CD4-positive, alpha-beta memory T cell (primary cell): ENCODE data around the gene PDPN. TPM values are rescaled to one million over a fixed set of nuclear protein-coding genes. Genes with fewer than 3 reads are reported as not detected.

Experiments used
- CTCF ChIA-PET: fragments of 350-600 bp; sonication (Branson Sonifier 250); formaldehyde crosslinking; loops from one replicate; lab custom pipeline; 2021; ENCODE audit warnings: inconsistent platforms; ENCODE audit not compliant: partially characterized antibody; lab: Charles Lee
- POLR2A ChIA-PET: fragments of 350-600 bp; sonication (Branson Sonifier 250); formaldehyde crosslinking; loops from one replicate; lab custom pipeline; 2021; ENCODE audit not compliant: partially characterized antibody; lab: Charles Lee
- DNase-seq, 5 donors: peaks; one replicate each; pipeline versions ENCODE4 v3.0.0 to v3.0.0-alpha.2; 2020 to 2022; ENCODE audit warnings: mixed read lengths in 1 of 5
- H3K27ac ChIP-seq: one replicate; pipeline ENCODE4 v1.7.0; 2013; ENCODE audit warnings: low read depth, low read length
- H3K27me3 ChIP-seq: 2 replicates; pipeline ENCODE4 v1.7.0; 2013; ENCODE audit warnings: mild to moderate bottlenecking, low read length, moderate library complexity; ENCODE audit not compliant: insufficient read depth
- H3K36me3 ChIP-seq: 2 replicates; pipeline ENCODE4 v1.7.0; 2013; ENCODE audit warnings: mild to moderate bottlenecking, low read length, moderate library complexity; ENCODE audit not compliant: insufficient read depth
- H3K4me1 ChIP-seq: 2 replicates; pipeline ENCODE4 v1.7.0; 2013; ENCODE audit warnings: mild to moderate bottlenecking, low read length, moderate library complexity; ENCODE audit not compliant: insufficient read depth
- H3K4me3 ChIP-seq, 2 donors: one replicate each; pipeline ENCODE4 v1.7.0; 2013; ENCODE audit warnings: low read length in 2 of 2, mild to moderate bottlenecking in 1 of 2
- H3K9me3 ChIP-seq, 2 donors: one replicate each; pipeline ENCODE4 v1.7.0; 2013; ENCODE audit warnings: low read length in 2 of 2, control low read depth in 1 of 2; ENCODE audit not compliant: control insufficient read depth in 1 of 2
- H3K27ac Mint-ChIP-seq, 7 donors: one replicate each; pipeline ENCODE4 v1.8.0; 2020 to 2021; ENCODE audit warnings: mixed read lengths in 7 of 7, mild to moderate bottlenecking in 6 of 7, inconsistent platforms in 3 of 7, moderate library complexity in 3 of 7
- H3K27me3 Mint-ChIP-seq, 2 donors: one replicate each; pipeline ENCODE4 v1.8.0; 2020 to 2021; ENCODE audit warnings: mixed read lengths in 2 of 2
- H3K36me3 Mint-ChIP-seq, 2 donors: one replicate each; pipeline ENCODE4 v1.8.0; 2020 to 2021; ENCODE audit warnings: mixed read lengths in 2 of 2, inconsistent platforms in 1 of 2, mild to moderate bottlenecking in 1 of 2
- H3K4me1 Mint-ChIP-seq, 4 donors: one replicate each; pipeline ENCODE4 v1.8.0; 2020 to 2021; ENCODE audit warnings: mixed read lengths in 4 of 4, mild to moderate bottlenecking in 1 of 4
- H3K4me3 Mint-ChIP-seq, 8 donors: one replicate each; pipeline ENCODE4 v1.8.0; 2020 to 2021; ENCODE audit warnings: mixed read lengths in 8 of 8, mild to moderate bottlenecking in 7 of 8, moderate library complexity in 6 of 8, inconsistent platforms in 3 of 8
- H3K9me3 Mint-ChIP-seq, 8 donors: one replicate each; pipeline ENCODE4 v1.8.0; 2020 to 2021; ENCODE audit warnings: mixed read lengths in 8 of 8, mild to moderate bottlenecking in 5 of 8, inconsistent platforms in 3 of 8, moderate library complexity in 1 of 8
- intact Hi-C: fragments of 100-400 bp; cut with micrococcal nuclease; formaldehyde crosslinking; loops from one replicate; pipeline ENCODE4 v1.15.1; 2023
- polyA plus RNA-seq, 2 donors: library from polyadenylated mRNA; unstranded; fragments of 300-500 nt; fragmentation: Illumina TruSeq; gene quantifications; one replicate each; pipeline ENCODE4 v1.2.3, GENCODE V29; 2021
- total RNA-seq, 2 experiments: library from RNA; stranded (reverse); gene quantifications; one replicate each; pipeline ENCODE4 v1.2.3, GENCODE V29; 2021

Gene PDPN
- total and polyA plus RNA-seq, 4 experiments from 2014 or later: not detected

DNA sequence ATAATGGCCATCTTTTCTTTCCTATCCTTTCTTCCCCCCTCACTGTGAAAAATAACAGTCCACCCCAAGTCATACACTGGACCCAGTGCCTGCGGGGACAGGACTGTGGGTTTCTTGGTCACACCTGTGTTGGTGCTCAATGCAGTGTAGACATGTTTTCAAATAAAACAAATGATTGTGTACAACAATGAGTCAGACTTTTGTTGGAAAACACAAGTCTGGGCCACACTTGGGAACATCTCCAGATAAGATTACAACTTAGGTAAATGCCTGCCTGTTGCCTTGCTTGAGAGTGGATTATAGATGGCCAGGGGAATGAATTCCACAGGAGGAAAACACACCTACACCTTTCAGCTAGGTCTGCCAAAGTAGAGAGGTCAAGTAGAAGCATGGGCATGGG lies 34.1 kb downstream of the PDPN start:
- H3K9me3 ChIP-seq: no peaks in the 10 kb centered on the region
- H3K36me3 ChIP-seq: no peaks in the 10 kb centered on the region
- intact Hi-C loops: no loop called here
- H3K4me3 ChIP-seq: no peak overlapping the region
- H3K4me1 Mint-ChIP-seq: no peaks in the 10 kb centered on the region
- no peak overlapping the region for H3K27ac ChIP-seq
- H3K4me3 Mint-ChIP-seq: no peak overlapping the region
- no peak for DNase-seq
- ChIA-PET CTCF (no interaction called here), POLR2A (no interaction called here)
- H3K27me3 Mint-ChIP-seq: peaks cover 8 to 25% of the 10 kb centered on the region in 2 donors
- H3K27ac Mint-ChIP-seq: no peak overlapping the region
- no peaks in the 10 kb centered on the region for H3K9me3 Mint-ChIP-seq
- H3K36me3 Mint-ChIP-seq: no peaks in the 10 kb centered on the region
- no peaks in the 10 kb centered on the region for H3K27me3 ChIP-seq
- H3K4me1 ChIP-seq: no peaks in the 10 kb centered on the region

DNA sequence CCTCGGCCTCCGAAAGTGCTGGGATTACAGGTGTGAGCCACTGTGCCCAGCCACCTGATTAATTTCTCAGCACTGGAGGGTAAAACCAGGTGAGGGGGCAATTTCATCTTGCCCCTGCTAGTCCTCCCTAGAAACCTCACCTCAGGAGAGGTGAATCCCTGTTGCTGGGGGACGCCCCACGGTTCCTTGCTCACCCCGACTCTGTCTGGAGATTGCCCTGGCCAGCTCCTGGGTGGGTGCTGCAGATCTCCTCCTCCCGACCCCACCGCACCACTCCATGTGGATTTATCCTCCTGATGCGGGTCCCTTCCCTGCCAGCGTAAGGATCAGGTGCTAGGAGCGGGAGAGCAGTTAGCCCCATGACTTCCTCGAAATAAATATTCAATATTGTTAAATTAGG lies 34.9 kb downstream of the PDPN start:
- Histone ChIP-seq H3K4me3 (no peak overlapping the region), H3K36me3 (no peaks in the 10 kb centered on the region), H3K27ac (no peak overlapping the region), H3K4me1 (no peaks in the 10 kb centered on the region), H3K9me3 (no peaks in the 10 kb centered on the region), H3K27me3 (no peaks in the 10 kb centered on the region)
- POLR2A ChIA-PET: no interaction called here
- CTCF ChIA-PET: no interaction called here
- Mint-ChIP-seq H3K9me3 (no peaks in the 10 kb centered on the region), H3K27me3 (peaks cover 8 to 25% of the 10 kb centered on the region in 2 donors), H3K27ac (no peak overlapping the region), H3K4me1 (no peaks in the 10 kb centered on the region), H3K36me3 (no peaks in the 10 kb centered on the region), H3K4me3 (no peak overlapping the region)
- intact Hi-C loops: no loop called here
- no peak for DNase-seq

DNA sequence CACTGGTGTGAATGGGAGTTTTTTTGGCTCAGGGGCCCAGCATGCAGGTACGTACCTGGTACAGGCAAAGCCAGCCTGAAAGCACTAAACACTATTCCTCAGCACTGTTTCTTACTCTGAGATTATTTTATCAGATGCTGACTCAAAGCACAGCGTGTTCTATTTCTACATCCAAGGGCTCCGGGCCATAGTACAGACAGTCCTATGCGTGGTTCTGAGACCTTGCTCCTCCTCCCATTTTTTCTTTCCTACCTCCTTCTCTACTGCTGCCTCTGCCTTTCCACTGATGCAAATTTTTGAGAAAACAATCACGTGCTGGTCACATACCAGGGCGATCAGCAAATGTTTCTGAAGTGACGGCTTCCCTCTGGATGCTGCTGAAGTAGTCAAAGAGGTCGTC lies 36.3 kb downstream of the PDPN start:
- Mint-ChIP-seq H3K27me3 (peaks cover 10 to 25% of the 10 kb centered on the region in 2 donors), H3K4me1 (no peaks in the 10 kb centered on the region), H3K27ac (no peak overlapping the region), H3K9me3 (no peaks in the 10 kb centered on the region), H3K4me3 (no peak overlapping the region), H3K36me3 (no peaks in the 10 kb centered on the region)
- H3K9me3 ChIP-seq: no peaks in the 10 kb centered on the region
- POLR2A ChIA-PET: no interaction called here
- H3K4me1 ChIP-seq: no peaks in the 10 kb centered on the region
- CTCF ChIA-PET: no interaction called here
- H3K4me3 ChIP-seq: no peak overlapping the region
- no peaks in the 10 kb centered on the region for H3K27me3 ChIP-seq
- no peak for DNase-seq
- H3K36me3 ChIP-seq: no peaks in the 10 kb centered on the region
- intact Hi-C loops: no loop called here
- H3K27ac ChIP-seq: no peak overlapping the region

DNA sequence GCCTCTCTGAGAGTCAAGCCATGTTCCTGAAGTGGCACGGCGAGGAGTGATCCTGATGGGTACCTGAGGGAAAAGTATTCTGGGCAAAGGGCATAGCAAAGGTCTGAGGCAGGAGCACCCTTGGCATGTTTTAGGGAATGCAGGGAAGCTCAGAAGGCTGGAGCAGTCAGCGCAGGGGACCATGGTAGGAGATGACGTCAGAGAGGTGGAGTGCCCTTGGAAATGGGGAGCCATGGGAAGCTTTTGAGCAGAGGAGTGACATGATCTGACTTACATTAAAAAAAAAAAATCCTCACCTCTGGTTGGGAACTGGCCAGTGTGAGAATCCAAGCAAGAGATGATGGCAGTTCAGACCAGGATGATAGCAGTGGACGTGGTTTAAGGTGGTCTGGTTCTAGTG lies 37.2 kb downstream of the PDPN start:
- peaks cover 7 to 22% of the 10 kb centered on the region in 2 donors for H3K27me3 Mint-ChIP-seq
- intact Hi-C loops: no loop called here
- H3K27me3 ChIP-seq: no peaks in the 10 kb centered on the region
- POLR2A ChIA-PET: no interaction called here
- no peaks in the 10 kb centered on the region for H3K4me1 Mint-ChIP-seq
- H3K9me3 ChIP-seq: no peaks in the 10 kb centered on the region
- no peak overlapping the region for H3K27ac Mint-ChIP-seq
- no peak overlapping the region for H3K27ac ChIP-seq
- no peak for DNase-seq
- H3K4me3 ChIP-seq: no peak overlapping the region
- CTCF ChIA-PET: no interaction called here
- no peaks in the 10 kb centered on the region for H3K36me3 ChIP-seq
- H3K9me3 Mint-ChIP-seq: no peaks in the 10 kb centered on the region
- H3K4me3 Mint-ChIP-seq: no peak overlapping the region
- no peaks in the 10 kb centered on the region for H3K4me1 ChIP-seq
- no peaks in the 10 kb centered on the region for H3K36me3 Mint-ChIP-seq

DNA sequence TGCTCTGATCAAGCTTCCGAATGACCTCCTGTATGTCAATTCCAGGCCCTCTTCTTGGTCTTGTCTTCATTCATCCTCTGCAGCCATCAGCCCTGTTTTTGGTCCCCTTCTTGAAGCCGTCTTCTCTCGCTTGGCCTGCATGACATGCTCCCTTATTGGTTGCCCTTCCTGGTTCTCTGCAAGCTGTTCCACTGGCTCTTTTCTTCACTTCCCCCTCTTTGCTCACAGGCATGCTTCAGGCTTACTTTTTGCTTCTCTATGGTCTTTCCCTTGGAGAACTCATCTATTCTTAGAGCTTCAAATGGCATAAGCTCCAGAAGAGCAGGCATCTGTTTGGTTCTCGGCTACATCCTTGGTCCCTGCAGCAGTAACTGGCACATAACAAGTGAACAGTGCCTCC lies 38.8 kb downstream of the PDPN start:
- H3K9me3 ChIP-seq: no peaks in the 10 kb centered on the region
- H3K27ac Mint-ChIP-seq: no peak overlapping the region
- intact Hi-C loops: no loop called here
- H3K27me3 Mint-ChIP-seq: peaks cover 9 to 18% of the 10 kb centered on the region in 2 donors
- POLR2A ChIA-PET: no interaction called here
- H3K36me3 Mint-ChIP-seq: no peaks in the 10 kb centered on the region
- no peak for DNase-seq
- no peak overlapping the region for H3K4me3 Mint-ChIP-seq
- CTCF ChIA-PET: no interaction called here
- H3K27ac ChIP-seq: no peak overlapping the region
- no peaks in the 10 kb centered on the region for H3K4me1 ChIP-seq
- H3K36me3 ChIP-seq: no peaks in the 10 kb centered on the region
- H3K4me1 Mint-ChIP-seq: no peaks in the 10 kb centered on the region
- no peak overlapping the region for H3K4me3 ChIP-seq
- H3K27me3 ChIP-seq: no peaks in the 10 kb centered on the region
- no peaks in the 10 kb centered on the region for H3K9me3 Mint-ChIP-seq

DNA sequence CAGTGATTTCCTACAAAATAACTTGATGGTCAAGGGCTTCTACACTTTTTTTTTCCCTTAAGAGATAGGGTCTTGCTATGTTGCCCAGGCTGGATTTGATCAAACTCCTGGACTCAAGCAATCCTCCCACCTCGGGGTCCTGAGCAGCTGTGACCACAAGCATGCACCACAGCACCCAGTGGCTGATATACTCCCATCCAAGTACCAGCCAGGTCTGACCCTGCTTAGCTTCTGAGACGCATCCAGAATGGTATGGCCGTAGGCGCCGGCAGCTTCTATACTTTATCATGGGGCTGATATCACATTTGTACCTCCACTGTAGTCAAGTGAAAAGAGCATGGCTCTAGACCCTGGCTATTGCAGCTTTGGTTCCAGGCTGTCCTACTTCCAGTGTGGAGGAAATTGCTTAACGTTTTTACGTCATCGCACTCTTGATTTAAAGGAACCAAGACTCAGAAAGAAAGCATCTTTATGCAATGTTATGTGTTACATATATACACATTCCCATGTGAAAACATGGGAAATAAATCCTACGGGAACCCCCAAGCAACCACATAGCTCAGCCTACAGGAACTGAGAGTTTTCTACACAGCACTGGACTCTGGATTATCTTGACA lies 39.5 kb downstream of the PDPN start:
- no peaks in the 10 kb centered on the region for H3K4me1 ChIP-seq
- H3K27ac Mint-ChIP-seq: no peak overlapping the region
- ChIA-PET POLR2A (no interaction called here), CTCF (no interaction called here)
- H3K4me3 Mint-ChIP-seq: no peak overlapping the region
- no peak overlapping the region for H3K27ac ChIP-seq
- no peak overlapping the region for H3K4me3 ChIP-seq
- H3K36me3 ChIP-seq: no peaks in the 10 kb centered on the region
- intact Hi-C loops: no loop called here
- H3K4me1 Mint-ChIP-seq: no peaks in the 10 kb centered on the region
- H3K27me3 Mint-ChIP-seq: peaks cover 6 to 20% of the 10 kb centered on the region in 2 donors
- no peaks in the 10 kb centered on the region for H3K36me3 Mint-ChIP-seq
- H3K9me3 ChIP-seq: no peaks in the 10 kb centered on the region
- H3K9me3 Mint-ChIP-seq: no peaks in the 10 kb centered on the region
- no peak for DNase-seq
- no peaks in the 10 kb centered on the region for H3K27me3 ChIP-seq

DNA sequence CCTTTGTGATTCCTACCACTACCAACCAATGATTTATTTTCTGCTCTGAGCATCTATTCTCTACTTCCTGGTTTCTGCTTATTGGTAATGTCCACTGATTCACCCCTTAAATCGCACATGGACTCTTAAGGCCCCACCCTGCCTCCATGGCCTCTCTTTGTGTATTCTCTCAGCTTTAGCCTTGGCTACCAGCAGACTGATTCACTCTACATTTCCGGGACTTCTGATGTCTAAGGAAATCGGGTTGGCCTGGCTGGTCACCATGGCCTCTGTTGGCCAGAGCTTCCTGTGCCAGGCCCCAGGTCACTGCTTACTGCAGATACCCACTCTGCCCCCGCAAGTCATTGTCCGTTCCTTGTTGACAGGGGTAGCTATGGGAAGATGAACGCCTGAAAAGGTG lies 40.9 kb downstream of the PDPN start:
- Histone ChIP-seq H3K4me1 (no peaks in the 10 kb centered on the region), H3K36me3 (no peaks in the 10 kb centered on the region), H3K9me3 (no peaks in the 10 kb centered on the region), H3K27ac (no peak overlapping the region), H3K4me3 (no peak overlapping the region), H3K27me3 (no peaks in the 10 kb centered on the region)
- peaks cover 0 to 2% (median 0%) of the 10 kb centered on the region in 8 donors for H3K9me3 Mint-ChIP-seq
- H3K27ac Mint-ChIP-seq: no peak overlapping the region
- ChIA-PET CTCF (no interaction called here), POLR2A (no interaction called here)
- H3K4me3 Mint-ChIP-seq: no peak overlapping the region
- no peaks in the 10 kb centered on the region for H3K4me1 Mint-ChIP-seq
- intact Hi-C loops: no loop called here
- no peak for DNase-seq
- H3K36me3 Mint-ChIP-seq: no peaks in the 10 kb centered on the region
- H3K27me3 Mint-ChIP-seq: peaks cover 6 to 25% of the 10 kb centered on the region in 2 donors

DNA sequence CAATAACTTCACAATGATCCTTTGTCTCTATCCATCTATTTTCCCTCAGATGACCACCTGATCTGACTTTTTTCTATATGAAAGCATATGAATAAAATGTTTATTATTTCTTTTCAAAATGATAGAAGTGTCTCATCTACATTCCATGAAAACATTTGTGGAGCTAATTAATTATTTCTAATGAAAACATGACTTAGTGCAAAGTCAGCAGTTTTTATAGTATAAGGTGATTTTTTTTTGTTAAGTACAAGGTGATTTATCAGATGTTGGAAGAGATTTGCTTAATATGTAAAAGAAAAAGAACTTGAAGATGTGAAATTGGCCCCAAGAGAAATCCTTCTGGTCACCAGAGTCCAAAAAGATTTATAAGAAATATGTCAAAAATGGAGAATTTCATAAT lies 43.5 kb downstream of the PDPN start:
- Mint-ChIP-seq H3K27me3 (peaks cover 8 to 16% of the 10 kb centered on the region in 2 donors), H3K27ac (no peak overlapping the region), H3K4me1 (no peaks in the 10 kb centered on the region), H3K36me3 (no peaks in the 10 kb centered on the region), H3K9me3 (peaks cover 0 to 12% (median 4%) of the 10 kb centered on the region in 8 donors), H3K4me3 (no peak overlapping the region)
- Histone ChIP-seq H3K4me3 (no peak overlapping the region), H3K4me1 (no peaks in the 10 kb centered on the region), H3K27me3 (no peaks in the 10 kb centered on the region), H3K9me3 (no peaks in the 10 kb centered on the region), H3K36me3 (no peaks in the 10 kb centered on the region), H3K27ac (no peak overlapping the region)
- intact Hi-C loops: no loop called here
- no peak for DNase-seq
- ChIA-PET CTCF (no interaction called here), POLR2A (no interaction called here)
